Measurements from ENCODE around the gene IFT43.
"Not testable (repeated sequence)": the region's sequence is repeated elsewhere in the genome, so short reads cannot be mapped to it uniquely, and the experiment has no call there.

The IFT43 gene

DNA sequence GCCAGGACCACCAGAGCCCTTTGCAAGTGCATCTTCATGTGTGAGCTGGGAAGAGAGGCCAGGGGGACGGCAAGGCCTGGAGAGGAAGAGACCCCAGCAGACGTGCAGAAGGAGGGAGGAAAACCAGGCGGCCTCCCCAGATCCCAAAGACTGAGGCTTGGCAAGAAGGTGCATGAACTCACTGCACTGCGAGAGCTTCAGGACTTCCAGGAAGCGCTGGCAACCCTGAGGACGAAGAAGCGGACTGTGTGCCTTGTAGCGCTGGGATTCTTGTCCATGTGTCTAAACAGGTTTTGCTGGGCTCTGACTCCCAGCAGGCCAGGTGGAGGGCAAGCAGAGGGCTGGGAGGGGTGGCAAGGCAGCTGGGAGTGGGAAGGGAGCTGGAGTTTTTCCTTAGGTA lies 4.7 kb upstream of the IFT43 start:
- DNase-seq (ENCODE audit: low spot score), result no peak

- DNase-seq (ENCODE audit: low spot score), result peak; percentile 60
Measured at GRCh38 chr14:75981426-75982265, 3.9 kb upstream of the IFT43 start, which contains the start of gene TGFB3. Gene TGFB3, minus strand, starts transcription at chr14:75981995. Its CDS starts 1,102 bp downstream, at chr14:75980893.

DNA sequence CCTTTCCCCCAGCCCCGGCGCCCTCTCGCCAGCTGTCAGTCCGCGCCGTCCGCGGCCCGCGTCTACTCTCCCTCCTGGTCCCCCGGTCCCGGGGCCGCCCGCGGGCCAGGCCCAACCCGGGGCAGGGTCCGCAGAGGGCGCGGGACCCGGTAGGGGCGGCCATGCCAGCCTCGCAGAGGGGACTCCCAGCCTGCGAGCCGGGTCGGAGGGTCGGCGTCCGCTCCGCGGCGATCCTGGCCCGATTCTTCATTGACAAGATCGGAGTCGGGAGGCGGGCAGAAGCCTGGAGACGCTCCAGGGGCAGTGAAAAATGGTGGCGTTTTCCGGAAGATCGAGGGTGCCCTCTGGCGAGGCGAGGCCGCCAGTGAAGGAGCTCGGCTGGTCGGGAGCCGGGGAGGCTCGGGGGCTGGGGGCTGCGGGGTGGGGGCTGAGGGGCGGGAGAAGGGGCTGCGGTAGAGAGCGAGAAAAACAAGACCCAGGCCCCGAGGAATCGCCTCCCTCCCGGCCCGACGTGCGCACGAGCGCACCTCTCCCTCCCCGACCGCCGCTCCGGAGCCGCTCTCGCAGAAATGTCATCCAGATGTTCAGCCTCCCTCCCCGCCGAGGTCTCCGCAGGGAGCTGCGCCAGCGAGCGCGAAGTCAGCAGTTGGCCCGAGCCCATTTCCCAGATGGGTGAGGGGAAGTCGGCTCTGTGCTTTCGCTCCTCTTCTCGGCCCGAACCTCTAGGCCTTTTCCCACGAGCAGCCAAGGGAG lies 3.1 kb upstream of the IFT43 start:
- peak; percentile 79 for DNase-seq (ENCODE audit: low spot score)

GRCh38 chr14:75983019-75983358 lies 2.6 kb upstream of the IFT43 start:
- DNase-seq (ENCODE audit: low spot score), result no peak

DNA sequence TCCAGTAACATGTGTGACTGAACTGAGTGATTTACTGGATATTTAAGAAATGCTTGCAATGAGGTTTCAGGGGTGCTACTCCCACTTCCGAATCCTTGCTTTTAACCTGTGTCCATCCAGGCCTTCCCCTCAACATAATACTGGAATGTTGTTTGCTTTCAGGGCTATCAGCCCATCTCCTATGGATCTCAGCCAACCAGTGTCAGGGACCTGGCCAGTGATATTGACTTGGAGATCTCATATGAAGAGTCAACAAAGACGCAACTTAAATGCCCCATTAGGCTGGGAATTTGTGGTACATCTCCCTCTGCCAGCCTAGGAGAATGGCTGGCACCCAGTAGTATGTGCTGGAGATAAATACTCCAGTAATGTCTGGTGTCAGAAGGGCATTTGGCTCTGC lies 889 bp upstream of the IFT43 start:
- no peak for DNase-seq (ENCODE audit: low spot score)

- DNase-seq (ENCODE audit: low spot score), result no peak
Measured at GRCh38 chr14:75986439-75986765, 839 bp downstream of the IFT43 start.

DNA sequence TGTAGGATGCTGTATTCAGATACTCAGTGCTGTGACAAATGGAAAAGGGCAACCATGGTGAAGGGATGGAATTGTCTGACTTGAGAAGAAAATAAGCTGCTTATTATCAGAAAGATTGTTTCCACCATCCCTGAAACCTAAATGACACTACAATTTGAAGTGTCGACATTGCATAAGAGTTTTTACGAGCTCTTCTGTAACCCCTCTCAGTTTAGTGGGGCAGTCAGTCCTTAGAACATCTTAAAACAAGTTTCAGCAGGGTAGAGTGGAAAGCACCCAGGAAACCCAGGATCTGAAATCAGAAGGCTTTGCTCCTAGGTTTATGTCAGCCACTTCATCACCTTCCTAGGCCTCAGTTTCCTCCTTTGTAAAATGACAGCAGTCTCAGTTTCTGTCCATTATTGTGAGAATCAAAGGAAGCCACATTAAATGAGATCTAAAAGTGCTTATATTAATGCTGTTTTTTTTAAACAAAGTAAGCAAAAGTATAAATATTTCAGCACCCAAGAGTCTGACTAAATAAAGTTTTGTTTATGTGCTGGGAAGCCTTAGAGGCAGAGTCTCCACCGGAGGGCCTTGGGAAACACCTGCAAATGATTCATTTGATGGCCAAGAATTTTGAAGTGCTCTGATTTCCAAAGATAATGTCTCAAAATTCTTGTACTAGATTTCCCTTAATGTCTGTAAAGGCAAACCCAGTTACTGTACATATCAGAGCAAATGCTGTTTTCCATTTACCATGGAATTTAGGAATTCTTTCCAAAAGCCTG lies 1.8 kb downstream of the IFT43 start:
- DNase-seq (ENCODE audit: low spot score), result no peak

GRCh38 chr14:75989134-75989533 lies 3.6 kb downstream of the IFT43 start:
- DNase-seq (ENCODE audit: low spot score), result no peak

GRCh38 chr14:75990297-75990696 lies 4.7 kb downstream of the IFT43 start:
- no peak for DNase-seq (ENCODE audit: low spot score)

DNA sequence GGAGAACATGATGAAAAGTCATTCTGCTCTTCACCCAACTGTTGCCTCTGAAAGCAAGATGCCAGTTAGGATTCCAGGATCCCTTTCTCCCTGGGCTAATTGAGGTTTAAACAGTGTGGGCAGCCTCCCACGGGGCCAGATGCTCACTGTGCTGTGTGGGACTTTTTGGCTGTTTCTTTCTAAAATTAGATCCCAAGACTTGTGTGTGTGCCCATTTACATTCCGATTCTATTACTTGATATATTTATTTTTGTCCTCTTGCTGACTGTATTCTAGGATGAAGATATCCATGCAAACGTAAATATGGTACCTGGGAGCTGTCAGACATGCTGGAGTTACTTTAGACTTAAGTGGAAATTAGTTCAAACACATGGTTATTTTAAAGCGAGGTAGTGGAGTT lies 6.2 kb downstream of the IFT43 start:
- no peak for DNase-seq (ENCODE audit: low spot score)

- DNase-seq (ENCODE audit: low spot score), result no peak
Measured at GRCh38 chr14:75993567-75994041, 8.0 kb downstream of the IFT43 start.

- no peak for DNase-seq (ENCODE audit: low spot score)
Measured at GRCh38 chr14:75995372-75996041, 9.9 kb downstream of the IFT43 start.

- no peak for DNase-seq (ENCODE audit: low spot score)
Measured at GRCh38 chr14:75996488-75996887, 10.9 kb downstream of the IFT43 start.

DNA sequence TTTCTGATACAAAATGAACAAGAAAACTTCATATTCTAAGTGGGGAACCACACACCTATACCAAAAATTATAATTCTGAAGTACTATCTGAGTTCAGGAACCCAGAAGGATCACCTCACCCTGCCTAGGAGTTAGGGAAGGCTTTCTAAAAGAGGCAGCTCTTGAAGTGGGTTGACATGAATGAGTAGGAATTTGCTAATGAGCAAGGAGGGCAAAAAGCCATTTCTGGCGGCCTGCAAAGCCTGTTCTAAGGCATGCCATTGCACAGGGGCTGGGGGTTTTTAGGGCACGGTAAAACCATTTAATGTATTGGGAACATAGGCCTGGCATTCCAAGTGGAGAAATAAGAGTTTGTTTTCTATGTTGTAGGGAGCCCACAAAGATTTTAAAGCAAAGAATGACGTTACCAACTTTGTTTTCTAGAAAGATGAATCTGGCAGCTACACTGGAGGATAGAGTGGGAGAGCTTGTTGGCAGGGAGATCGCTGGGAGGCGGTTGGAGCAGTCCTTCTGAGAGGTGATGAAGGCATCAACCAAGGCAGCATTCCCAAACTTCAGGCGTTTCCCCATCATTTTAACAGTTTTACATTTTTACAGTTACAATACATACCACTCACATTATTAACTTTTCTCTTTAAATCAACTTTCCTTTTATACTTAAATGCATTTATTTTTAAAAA lies 14.1 kb downstream of the IFT43 start:
- DNase-seq (ENCODE audit: low spot score), result no peak

DNA sequence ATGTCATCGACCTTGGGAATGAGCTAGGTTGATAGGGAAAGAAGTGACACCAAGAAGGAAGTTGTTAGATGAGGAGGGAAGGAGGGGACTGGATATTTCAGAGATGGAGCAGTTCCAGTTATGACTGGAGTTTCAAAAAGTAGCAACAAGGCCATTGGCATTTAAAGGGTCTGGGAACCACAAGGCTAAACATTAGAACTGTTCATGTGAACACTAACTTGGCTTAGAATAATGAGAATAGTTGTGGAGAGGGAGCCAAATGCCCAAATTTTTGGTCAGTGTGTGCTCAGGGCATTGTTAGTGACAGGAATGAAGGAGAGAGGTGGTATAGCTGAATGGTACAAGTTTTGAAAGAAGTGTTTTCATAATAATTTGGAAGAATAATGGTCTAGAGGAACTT lies 16.8 kb downstream of the IFT43 start:
- DNase-seq (ENCODE audit: low spot score), result no peak

DNA sequence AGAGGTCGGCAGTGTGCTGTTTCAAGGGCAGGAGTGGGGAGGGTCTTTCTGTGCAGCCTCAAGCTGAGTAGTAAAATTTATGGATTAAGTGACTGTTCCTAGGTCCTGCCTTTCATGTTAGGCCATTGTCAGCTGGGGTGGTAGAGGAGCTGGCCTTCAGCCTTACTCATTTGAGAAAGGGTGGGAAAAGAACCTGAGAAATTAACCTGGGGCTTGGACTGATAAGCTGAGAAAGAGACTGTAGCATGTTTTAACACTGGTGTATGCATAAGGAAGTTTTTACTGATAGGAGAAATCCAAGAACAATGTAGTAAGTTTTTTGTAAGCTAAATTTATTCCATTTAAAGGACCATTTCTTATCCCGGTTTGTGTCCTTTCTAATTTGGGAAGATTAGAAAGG lies 20.7 kb downstream of the IFT43 start:
- no peak for DNase-seq (ENCODE audit: low spot score)

GRCh38 chr14:76007379-76007778 lies 21.8 kb downstream of the IFT43 start:
- no peak for DNase-seq (ENCODE audit: low spot score)

DNA sequence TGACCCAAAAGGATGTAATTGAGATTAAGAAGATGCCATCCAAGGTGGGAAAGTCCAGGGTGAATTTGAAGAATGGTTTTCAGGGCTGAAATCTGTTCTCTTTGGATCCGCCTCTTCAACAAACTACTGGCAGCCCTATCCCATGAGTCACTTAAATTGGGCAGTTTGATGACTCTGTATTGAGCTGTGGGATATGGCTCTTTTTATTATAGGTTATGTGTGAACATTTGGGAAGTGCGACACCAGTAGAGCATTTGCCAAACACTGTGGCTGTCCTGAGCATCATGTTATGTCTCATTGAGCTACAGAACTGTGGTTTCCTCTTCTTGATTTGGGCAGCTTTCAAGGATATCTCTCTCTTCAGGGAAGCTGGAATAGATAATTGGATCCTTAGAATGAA lies 22.3 kb downstream of the IFT43 start:
- no peak for DNase-seq (ENCODE audit: low spot score)

GRCh38 chr14:76009627-76010026 lies 24.1 kb downstream of the IFT43 start:
- DNase-seq (ENCODE audit: low spot score), result not testable (repeated sequence)

DNA sequence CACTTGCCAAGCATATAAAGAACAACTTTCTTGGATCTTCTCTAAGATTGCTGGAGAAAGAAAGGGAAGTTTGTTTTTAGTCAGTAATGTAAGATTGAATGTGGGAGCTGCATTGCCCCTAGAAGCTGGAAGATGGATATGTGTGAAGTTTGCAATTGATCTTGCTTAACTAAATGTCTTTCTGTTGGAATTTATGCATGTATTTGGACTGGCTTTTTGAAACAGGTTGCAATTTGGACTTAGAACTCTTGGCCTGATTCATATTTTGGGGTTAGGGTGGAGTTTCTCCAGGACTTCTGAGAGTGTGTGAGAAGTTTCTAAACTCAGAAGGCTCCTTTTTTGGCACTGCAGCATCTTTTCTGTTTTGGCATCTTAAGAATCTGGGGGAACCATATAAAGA lies 26.4 kb downstream of the IFT43 start:
- DNase-seq (ENCODE audit: low spot score), result no peak

- no peak for DNase-seq (ENCODE audit: low spot score)
Measured at GRCh38 chr14:76012354-76012753, 26.8 kb downstream of the IFT43 start.

DNA sequence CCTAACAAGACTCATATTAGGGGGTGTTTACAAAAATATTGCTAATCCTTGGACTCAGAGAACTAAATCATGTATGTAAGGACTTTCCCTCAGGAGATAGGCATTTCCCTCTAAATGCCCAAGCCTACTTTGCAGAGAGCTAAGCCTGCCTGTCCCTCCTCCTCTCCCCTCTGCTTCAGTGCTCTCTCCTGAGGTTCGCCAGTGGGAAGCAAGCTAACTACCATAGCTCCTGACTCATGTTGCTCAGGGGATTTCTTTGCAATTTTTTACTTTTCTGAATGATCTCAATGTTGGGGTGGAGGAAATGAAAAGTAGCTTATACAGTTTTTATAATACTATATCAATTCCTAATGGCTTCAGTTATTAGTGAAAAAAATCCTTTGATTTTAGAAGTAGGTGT lies 29.6 kb downstream of the IFT43 start:
- no peak for DNase-seq (ENCODE audit: low spot score)
